ENCODE measurements around the gene CLECL1. TPM values are rescaled to one million over a fixed set of nuclear protein-coding genes. Genes with fewer than 3 reads are reported as not detected.

The CLECL1 gene
- total RNA-seq, 1 experiment from 2014 or later, result not detected

Other genes starting within 250 kb of the CLECL1 start
- not detected in 2 replicates for gene KLRB1, start 125.2 kb downstream of the CLECL1 start, total RNA-seq (2014; rRNA removed; shearing (Covaris generic))
- 1.7 and 2.1 TPM in 2 replicates for gene CLEC2D, start 63.4 kb downstream of the CLECL1 start, total RNA-seq (2014; rRNA removed; shearing (Covaris generic))
- not detected in 2 replicates for gene CD69, start 27.8 kb upstream of the CLECL1 start, total RNA-seq (2014; rRNA removed; shearing (Covaris generic))
- not detected in 2 replicates for gene KLRF1, start 94.4 kb upstream of the CLECL1 start, total RNA-seq (2014; rRNA removed; shearing (Covaris generic))
- not detected in 2 replicates for gene CLEC2B, start 136.3 kb upstream of the CLECL1 start, total RNA-seq (2014; rRNA removed; shearing (Covaris generic))
- not detected in 2 replicates for gene KLRF2, start 148.4 kb upstream of the CLECL1 start, total RNA-seq (2014; rRNA removed; shearing (Covaris generic))
- not detected in 2 replicates for gene CLEC2A, start 199.3 kb upstream of the CLECL1 start, total RNA-seq (2014; rRNA removed; shearing (Covaris generic))
- not detected in 2 replicates for gene CLEC12A, start 238.3 kb upstream of the CLECL1 start, total RNA-seq (2014; rRNA removed; shearing (Covaris generic))

Measured in SJCRH30 (cell line).